GM21723 (cell line): ENCODE data around the gene ATP13A4.
A peak's percentile ranks its signal among the peaks of the same experiment; 100 is the strongest.

Experiments used
- ATAC-seq: cut with Tn5 transposase; IDR thresholded peaks from one replicate; pipeline ENCODE4 v1.9.1; 2021; ENCODE audit warnings: mild to moderate bottlenecking, moderate library complexity; ENCODE audit not compliant: unreplicated experiment

Gene ATP13A4, protein sequence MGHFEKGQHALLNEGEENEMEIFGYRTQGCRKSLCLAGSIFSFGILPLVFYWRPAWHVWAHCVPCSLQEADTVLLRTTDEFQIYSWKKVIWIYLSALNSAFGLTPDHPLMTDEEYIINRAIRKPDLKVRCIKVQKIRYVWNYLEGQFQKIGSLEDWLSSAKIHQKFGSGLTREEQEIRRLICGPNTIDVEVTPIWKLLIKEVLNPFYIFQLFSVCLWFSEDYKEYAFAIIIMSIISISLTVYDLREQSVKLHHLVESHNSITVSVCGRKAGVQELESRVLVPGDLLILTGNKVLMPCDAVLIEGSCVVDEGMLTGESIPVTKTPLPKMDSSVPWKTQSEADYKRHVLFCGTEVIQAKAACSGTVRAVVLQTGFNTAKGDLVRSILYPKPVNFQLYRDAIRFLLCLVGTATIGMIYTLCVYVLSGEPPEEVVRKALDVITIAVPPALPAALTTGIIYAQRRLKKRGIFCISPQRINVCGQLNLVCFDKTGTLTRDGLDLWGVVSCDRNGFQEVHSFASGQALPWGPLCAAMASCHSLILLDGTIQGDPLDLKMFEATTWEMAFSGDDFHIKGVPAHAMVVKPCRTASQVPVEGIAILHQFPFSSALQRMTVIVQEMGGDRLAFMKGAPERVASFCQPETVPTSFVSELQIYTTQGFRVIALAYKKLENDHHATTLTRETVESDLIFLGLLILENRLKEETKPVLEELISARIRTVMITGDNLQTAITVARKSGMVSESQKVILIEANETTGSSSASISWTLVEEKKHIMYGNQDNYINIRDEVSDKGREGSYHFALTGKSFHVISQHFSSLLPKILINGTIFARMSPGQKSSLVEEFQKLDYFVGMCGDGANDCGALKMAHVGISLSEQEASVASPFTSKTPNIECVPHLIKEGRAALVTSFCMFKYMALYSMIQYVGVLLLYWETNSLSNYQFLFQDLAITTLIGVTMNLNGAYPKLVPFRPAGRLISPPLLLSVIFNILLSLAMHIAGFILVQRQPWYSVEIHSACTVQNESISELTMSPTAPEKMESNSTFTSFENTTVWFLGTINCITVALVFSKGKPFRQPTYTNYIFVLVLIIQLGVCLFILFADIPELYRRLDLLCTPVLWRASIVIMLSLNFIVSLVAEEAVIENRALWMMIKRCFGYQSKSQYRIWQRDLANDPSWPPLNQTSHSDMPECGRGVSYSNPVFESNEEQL

DNA sequence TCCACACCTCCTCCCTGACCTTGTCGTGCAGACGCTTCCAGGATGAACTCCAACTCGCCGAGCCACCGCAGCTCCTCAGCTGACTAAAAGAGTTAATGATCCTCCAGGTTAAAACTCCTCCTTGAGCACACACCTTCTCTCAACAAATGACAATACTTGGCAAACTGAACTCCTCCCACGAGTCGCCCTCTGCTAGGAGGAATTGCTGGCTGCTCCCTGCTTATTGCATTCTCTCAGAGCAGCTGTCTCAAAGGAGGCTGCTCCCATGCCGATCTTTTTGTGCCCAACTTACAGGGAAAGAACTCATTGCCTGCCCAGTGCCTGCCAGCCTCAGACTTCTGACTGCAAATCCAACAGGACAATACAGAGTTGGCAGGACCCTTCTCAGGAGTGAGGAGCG, at the start of gene ATP13A4:
TSS of gene ATP13A4 (minus strand) at position 85 of the 400 bp plus-strand sequence. CDS start 96 bp downstream, outside the sequence.
- no peak for ATAC-seq

DNA sequence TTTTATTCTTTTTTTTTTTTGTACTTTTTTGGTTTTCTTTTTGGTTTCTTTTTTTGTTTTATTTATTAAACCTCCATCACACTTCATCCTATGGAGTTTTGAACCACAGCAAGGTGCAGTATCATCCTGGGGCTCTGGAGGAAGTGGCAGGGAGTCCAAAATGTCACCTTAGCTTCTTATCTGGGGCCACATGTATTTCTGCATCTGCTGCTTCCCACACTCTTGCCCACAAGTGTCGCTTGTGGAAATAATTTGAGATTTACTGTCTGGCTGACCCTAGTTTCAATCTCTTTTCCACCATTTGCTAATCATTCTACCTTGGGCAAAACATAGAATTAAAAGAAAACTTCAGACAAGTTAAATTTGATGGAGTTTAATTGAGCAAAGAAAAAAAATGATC, 44.7 kb upstream of the ATP13A4 start:
- no peak for ATAC-seq

DNA sequence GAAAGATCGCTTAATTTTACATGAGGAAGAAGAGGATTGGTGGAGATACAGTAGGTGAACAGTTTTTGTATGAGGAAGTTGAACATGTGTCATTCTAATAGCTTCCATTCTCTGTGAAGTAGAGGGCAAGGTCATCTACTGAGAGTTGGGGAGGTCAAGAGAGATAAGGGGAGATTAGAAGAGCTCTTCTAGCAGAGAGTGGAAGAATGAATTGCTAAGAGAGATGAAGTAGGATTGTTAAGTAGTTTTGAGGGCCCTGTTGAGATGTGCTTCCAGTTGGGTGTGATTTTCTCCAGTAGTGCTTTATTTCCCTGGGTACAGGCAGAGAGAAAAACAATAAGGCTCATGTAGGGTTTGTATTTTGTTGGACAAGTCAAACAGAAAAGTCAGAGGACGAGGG, 43.5 kb upstream of the ATP13A4 start:
- no peak for ATAC-seq

DNA sequence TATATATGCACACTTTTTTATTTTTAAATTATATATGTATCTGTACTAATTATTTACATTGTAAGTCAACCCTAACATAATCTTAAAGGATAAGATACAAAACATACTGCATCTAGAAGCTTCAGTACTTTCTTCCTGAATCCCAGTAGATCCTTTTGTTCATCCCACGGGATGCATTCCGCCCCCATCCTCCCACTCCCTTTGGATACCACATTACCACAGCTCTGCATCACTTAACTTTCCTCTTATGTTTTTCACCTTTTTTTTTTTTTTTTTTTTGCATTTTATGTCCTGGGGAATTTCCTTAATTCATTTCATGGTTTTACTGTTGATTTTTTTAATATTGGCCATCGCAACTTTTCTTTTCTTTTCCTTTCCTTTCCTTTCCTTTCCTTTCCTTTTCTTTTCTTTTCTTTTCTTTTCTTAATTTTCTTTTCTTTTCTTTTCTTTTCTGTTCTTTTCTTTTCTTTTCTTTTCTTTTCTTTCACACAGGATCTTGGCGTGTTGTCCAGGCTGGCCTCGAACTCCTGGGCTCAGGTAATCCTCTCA, 41.3 kb upstream of the ATP13A4 start:
- ATAC-seq, result no peak

DNA sequence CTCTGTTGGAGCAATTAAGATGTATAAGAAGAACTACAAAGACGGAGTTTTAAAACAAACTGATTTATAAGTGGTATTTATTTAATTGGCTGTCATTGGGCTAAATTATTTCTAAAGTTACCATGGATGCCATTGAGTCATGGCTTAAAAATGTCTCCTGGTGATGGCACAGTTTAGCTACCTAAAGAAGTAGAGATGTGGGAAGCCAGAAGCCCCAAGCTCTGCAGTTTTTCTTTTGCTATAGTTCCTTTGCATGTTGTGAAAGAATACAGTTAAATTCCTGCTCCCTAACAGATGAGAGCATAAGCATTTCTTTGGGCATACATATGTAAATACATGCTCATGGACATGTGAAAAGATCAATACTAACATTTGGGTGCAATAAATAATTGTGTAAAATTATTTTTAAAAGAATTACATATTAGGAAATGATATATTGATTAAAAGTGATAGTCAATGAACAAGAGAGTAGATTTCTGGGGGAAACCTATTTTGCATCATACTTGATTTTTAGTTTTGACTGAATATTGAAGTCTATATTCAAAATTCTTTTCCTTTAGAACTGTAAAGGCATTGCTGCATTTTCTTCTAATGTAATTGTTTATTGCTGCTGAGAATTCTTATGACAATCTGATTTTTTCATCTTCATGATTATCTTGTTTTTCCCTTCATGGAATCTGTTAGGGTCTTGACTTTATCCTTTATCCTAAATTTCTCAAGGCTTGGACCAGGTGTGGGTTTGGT, 40.4 kb upstream of the ATP13A4 start:
- ATAC-seq, result no peak

DNA sequence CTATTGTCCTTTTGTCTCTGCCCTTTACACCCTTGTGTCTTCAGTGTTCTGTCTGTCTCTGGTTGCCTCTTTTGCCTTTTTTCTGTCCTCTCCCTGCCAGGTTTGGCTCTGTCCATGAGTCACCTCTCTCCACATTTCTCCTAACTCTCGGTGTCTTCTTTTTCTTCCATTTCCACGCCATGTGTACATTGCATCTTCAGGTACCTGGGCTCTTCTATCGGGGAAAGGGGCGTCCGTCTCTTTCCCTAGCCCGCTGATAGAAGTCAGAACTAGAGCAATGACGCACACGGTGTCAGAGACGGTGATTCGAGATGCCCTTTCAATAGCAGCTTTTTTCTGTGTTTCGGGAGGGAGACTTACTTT, 39.0 kb upstream of the ATP13A4 start:
- ATAC-seq, result peak; percentile 15

DNA sequence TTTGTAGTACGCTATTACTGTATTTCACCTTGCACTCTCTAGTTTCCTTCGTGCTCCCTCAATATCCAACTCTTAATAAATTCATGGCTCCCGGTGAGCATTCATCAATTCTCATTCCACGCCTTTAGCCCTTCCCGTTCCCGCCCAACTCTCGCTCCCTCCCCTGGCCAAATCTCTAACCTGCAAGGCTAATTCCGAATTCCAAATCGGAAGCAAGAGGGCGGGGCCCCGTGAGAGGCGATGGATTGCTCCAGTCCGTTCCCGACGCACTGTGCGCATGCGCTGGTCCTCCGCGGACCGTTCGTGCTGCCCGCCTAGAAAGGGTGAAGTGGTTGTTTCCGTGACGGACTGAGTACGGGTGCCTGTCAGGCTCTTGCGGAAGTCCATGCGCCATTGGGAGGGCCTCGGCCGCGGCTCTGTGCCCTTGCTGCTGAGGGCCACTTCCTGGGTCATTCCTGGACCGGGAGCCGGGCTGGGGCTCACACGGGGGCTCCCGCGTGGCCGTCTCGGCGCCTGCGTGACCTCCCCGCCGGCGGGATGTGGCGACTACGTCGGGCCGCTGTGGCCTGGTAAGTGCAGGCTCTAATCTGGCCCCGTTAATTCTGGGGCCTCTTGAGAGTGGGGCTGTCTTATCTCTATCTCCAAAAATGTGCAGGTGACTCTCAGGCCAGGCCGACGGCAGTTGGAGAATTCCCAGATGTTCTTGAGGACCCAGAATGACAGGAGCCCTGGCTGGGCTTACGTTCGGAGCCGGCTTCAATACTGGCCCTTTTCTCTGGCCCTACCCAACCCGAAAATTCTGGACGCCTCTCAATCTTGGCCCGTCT, 38.4 kb upstream of the ATP13A4 start, which contains the start of gene OPA1:
TSS of gene OPA1 (plus strand) at position 368 of the 827 bp plus-strand sequence. CDS start at position 538, 170 bp downstream.
- ATAC-seq, result peak; percentile 99

DNA sequence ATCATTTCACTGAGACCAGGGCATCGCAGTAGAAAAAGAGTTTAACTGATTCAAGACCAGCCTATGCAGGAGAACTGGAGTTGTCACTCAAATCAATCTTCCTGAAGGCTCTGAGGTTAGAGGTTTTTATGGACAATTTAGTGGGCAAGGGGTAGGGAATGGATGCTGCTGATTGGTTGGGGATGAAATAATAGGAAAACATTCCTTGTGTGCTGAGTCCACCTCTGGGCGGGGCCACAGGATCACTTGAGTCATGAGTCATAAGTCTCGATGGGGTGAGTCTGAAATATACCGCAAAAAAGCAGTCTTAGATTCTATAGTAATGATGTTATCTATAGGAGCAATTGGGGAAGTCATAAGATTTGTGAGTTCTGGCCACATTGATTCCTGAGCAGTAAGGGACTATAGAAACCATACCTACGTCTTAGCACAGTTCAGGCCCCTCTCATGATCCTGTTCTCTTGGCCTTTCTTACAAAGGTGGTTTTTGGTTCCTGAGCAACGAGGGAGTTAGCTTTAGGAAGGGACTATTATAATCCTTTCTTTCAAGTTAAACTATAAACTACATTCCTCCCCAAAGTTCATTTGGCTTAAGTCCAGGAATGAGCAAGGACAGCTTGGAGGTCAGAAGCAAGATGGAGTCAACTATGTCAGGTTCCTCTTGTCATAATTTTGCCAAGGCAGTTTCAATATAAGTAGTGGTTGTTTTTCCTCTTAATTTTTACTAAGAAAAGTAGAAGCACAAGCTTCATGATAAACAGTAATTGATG, 35.6 kb upstream of the ATP13A4 start:
- ATAC-seq, result no peak

DNA sequence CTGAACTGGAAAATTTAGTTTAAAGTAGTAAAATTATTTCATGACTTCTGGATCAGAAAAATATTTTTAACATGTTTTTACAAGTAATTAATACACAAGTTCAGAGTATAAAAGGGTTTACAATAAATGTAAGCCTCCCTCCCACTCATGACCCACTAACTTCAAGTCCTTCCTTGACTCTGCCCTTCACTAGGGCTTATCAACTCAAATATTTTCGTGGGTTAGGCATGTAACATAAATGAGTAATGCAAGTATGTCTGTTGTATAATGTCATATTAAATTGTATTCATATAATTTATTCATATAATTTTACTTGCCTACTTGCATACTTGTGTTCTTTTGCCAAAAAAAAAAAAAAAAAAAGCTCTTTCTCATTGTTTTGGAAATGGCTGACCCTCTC, 34.9 kb upstream of the ATP13A4 start:
- ATAC-seq, result no peak

DNA sequence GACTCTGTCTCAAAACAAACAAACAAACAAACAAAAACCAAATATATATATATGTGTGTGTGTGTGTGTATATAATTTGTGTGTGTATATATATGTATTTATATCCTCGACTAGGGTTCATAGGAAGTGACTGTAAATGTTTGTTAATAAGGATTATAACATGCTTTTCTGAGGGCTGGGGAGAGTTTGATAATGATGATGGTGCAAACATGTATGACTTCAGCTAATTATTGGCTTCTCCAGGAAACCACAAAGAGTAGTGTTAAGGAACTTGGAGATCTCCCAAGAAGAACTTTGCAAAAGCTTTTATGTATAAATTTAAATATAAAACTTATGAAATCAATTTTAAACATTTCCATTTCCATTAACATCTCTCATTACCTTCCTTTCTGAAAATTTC, 34.4 kb upstream of the ATP13A4 start:
- ATAC-seq, result no peak

DNA sequence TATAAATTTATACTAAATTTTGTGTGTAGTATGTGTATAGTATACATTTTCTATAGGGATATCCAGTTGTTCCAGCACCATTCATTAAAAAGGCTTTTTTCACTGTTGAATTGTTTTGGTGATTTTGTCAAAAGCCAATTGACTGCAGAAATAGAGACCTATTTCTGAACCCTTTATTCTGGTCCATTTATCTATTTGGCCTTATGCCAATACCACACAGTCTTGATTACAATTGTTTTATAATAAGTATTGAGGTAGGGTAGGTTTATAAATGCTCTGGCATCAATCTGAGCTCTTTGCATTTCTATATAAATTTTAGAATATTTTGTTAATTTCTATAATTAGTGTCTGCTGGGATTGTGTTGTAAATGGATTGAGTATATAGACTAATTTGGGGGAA, 31.8 kb upstream of the ATP13A4 start:
- ATAC-seq, result no peak

DNA sequence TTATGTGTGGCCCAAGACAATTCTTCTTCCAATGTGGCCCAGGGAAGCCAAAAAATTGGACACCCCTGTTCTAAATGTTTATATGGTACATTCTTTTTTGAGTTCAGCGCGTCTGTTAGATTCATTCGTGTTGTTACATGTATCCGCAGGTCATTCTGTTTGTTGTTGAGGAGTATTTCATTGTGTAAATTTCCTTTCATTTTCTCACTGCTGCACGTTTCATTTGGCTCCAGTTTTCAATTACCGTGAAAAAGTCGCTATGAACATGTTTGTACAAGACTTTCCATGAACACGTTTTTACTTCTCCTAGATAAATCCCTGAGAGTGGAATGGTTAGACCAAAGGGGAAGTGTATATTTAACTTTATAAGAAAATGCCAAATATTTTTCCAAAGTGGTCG, 30.8 kb upstream of the ATP13A4 start:
- no peak for ATAC-seq

DNA sequence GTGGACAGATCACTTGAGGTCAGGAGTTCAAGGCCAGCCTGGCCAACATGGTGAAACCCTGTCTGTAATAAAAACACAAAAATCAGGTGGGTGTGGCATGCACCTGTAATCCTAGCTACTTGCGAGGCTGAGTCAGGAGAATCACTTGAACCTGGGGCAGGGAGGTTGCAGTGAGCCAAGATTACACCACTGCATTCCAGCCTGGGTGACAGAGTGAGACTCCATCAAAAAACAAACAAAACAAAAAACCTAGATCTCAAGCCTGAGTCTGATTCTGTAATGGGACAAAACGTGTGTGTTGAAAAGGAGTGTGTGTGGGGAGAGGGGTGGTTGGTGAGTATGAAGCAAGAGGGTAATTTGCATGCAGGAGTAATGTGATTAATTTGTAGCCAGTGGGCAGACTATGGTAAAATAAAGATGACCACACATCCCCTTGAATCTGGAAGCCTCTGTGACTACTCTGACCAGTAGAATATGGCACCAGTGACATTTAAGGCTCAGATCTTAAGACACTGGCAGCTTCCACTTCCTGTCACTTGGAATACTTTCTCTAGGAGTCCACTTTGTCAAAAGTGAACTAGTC, 19.9 kb upstream of the ATP13A4 start:
- ATAC-seq, result no peak

DNA sequence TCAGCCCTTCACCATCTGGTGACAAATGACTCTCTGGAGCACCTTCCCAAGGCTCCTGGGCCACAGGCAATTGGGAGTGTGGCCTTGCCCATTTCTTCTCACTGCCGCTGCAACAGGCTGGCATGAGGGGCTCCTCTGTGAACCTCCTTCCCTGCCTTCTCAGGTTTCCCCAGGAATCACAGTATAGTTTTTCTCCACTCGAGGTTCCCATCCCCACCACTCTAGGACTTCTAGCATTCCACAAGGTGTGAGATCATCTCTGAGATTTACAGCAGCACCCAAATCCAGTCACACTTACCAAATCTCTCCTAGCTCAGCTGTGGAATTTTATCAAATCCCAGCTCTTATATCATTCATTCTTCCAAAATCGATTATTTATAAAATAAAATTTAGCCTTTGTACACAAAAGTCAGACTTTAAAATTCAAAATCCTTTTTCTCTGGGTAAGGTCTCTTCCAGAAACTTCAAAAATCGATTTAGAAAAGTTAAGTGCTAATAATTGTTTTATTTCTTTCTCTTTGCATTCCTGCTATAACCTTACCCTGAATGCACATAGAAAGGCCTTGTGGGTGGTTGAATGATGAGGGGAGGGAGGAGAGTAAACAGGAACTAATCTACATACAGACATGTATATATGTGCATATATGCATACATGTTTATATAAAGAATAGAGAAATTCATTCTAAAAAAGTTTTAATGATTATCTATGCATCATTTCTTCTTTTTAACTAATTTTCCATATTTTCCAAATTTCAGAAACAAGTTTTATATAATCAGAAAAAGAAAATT, 18.9 kb upstream of the ATP13A4 start:
- no peak for ATAC-seq

DNA sequence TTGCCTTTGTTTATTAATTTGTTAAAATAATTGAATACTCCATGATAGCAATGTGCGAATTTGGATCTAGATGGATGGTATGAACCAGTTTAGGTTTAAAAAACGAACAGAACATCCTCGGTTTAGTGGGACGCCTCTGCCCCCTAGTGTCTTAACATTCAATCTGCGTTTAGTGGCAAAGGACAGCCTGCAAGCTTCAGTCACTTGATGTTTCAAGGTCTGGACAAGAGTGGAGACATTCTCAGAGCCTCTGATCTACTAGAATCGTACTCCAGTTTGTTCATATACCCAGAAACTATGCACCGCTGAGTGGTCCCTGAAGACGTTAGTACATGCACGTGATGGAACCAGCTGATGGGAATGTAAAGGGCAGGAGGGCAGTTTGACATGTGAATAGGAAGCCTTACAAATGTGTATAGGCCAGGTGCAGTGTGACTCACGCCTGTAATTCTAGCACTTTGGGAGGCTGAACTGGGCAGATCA, 17.8 kb upstream of the ATP13A4 start:
- ATAC-seq, result peak; percentile 83

DNA sequence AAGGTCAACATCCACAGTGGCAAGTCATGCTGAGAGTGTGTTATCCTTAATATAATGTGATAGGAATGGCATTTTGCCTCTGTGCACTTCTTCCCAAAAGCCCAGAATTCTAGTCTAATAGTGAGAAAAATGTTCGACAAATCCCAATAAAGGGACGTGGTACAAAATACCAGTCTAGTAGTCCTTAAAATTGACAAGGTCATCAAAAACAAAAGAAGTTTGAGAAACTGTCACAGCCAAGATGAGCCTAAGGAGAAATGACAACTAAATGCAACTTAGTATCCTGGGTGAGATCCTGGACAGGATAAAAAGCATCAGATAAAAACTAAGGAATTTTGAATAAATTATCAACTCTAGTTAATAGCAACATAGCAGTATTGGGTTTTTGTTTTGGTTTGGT, 14.4 kb upstream of the ATP13A4 start:
- no peak for ATAC-seq

DNA sequence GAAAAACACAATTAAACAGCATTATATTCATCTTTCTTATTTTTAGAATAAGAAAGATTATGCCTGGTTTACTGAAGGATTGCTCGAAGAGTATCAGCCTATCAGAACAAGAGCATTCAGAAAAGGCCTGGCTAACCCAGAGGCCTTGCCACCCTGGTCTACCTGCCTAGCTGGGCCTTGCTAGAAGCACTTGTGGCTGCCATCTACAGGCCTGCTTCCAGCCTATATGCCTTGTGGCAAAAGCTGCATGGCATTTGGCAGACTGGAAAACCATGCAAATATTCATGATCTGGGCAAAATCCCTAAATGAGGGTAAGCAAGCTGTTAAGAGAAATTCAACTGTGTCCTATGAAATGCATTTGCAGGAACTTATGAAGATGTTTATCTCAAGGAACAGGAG, 9.3 kb upstream of the ATP13A4 start:
- no peak for ATAC-seq
